Measurements from ENCODE around the gene TMSB15C. TPM values are rescaled to one million over a fixed set of nuclear protein-coding genes. Genes with fewer than 3 reads are reported as not detected.
A peak's percentile ranks its signal among the peaks of the same experiment; 100 is the strongest.
"Not testable (repeated sequence)": the region's sequence is repeated elsewhere in the genome, so short reads cannot be mapped to it uniquely, and the experiment has no call there.

The TMSB15C gene
- total RNA-seq, 2 donors from 2014 or later: 1.2 to 6.4 TPM

GRCh38 chrX:104112326-104112951 lies 36.4 kb upstream of the TMSB15C start, which contains the start of gene ZCCHC18:
Gene ZCCHC18, plus strand, starts transcription at chrX:104112523. Its CDS starts 1,589 bp downstream, at chrX:104114112.
- peak within 1 kb of the TSS; percentile 19 to 49 for H3K27ac ChIP-seq
- H3K9me3 ChIP-seq: no peaks in the 10 kb centered on the region
- DNase-seq (ENCODE audit: low spot score): peak; percentile 3
- WGBS: 0% methylated on average over 36 of the region's 67 CpGs
- no peaks in the 10 kb centered on the region for H3K4me1 ChIP-seq (replicated peaks)
- intact Hi-C loops (cut with DNase I): no loop called here
- TF ChIP-seq POLR2AphosphoS5 (IDR thresholded peaks at IDR 0.05) (no peak), POLR2A (IDR thresholded peaks at IDR 0.05) (no peak), CTCF (IDR thresholded peaks at IDR 0.05) (no peak)
- H3K27me3 ChIP-seq (replicated peaks; ENCODE audit: insufficient read depth): no peaks in the 10 kb centered on the region
- H3K36me3 ChIP-seq: no peaks in the 10 kb centered on the region
- H3K4me3 ChIP-seq: peak within 1 kb of the TSS; percentile 38 to 39

DNA sequence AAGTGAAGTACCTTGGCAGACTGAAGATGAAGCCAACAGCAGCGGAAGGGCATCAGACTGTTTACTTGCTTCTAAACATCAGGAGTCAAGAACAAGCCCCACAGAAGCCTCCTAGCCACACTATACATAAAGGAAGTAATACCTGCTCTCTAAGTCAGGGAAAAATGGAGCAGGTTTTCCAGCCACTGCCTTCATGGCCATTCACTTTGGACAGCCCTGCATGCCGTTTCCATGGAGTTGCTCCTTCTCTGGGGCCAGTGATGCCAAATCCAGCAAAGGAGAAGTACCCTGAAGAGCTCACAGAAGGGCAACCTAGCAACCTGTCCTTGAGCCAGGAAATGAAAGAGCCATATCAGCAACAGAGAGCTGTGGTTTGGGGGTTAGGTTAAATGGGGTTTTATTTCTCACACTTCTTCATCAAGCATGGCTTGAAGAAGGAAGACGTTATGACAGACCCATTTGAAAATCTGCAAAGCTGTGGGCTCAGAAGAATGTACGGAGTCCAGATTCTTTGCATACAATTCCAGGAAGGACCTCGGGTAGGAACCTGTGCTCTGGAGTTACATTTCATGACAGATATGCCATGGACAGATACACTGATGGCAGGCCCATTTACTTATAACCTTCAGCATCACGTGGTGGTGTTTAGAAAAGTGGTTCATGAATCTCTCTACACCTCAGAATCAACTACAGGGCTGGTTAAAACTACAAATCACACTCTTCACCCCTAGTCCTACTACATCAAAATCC lies 34.6 kb upstream of the TMSB15C start:
- H3K4me1 ChIP-seq (replicated peaks); H3K27ac ChIP-seq; intact Hi-C loops (cut with DNase I); H3K36me3 ChIP-seq; H3K27me3 ChIP-seq (replicated peaks; ENCODE audit: insufficient read depth); H3K9me3 ChIP-seq; DNase-seq (ENCODE audit: low spot score); H3K4me3 ChIP-seq: not testable (repeated sequence)
- WGBS: 84% methylated on average over 5 of the region's 6 CpGs

DNA sequence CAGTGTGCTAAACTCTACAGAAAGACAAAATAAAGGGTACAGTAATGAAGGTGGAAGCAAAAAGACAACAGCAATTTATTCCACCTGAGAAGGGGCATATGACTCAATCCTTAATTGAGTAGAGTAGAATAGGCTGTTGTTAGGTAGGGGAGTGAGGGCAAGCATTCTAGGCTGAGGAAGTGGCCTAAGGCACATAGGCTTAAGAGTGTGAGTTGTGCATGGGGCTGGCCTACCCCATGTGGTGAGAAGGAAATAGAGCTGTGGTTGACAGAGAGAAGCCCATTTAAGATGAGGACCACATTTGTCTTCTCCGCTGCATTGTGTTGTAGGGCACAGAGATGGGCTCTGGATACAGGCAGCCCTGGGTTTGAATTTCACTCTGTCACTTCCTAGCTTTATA lies 32.9 kb upstream of the TMSB15C start:
- DNase-seq (ENCODE audit: low spot score): no peak
- no peak overlapping the region for H3K4me3 ChIP-seq

GRCh38 chrX:104105330-104106262 lies 29.6 kb upstream of the TMSB15C start:
- intact Hi-C loops (cut with DNase I): no loop called here
- WGBS: 72% methylated on average over 11 of the region's 11 CpGs

More for the DNA sequence above, 32.9 kb upstream of the TMSB15C start:
- intact Hi-C loops (cut with DNase I): no loop called here
- Histone ChIP-seq H3K4me1 (replicated peaks) (no peaks in the 10 kb centered on the region), H3K9me3 (no peaks in the 10 kb centered on the region), H3K27ac (no peak overlapping the region), H3K27me3 (replicated peaks; ENCODE audit: insufficient read depth) (no peaks in the 10 kb centered on the region), H3K36me3 (no peaks in the 10 kb centered on the region)
- WGBS: 100% methylated on average over 1 of the region's 1 CpG
- TF ChIP-seq CTCF (IDR thresholded peaks at IDR 0.05): no peak
- TF ChIP-seq POLR2A (IDR thresholded peaks at IDR 0.05): no peak
- TF ChIP-seq POLR2AphosphoS5 (IDR thresholded peaks at IDR 0.05): no peak

More at GRCh38 chrX:104105330-104106262, 29.6 kb upstream of the TMSB15C start:
- Histone ChIP-seq H3K4me1 (replicated peaks) (no peaks in the 10 kb centered on the region), H3K36me3 (no peaks in the 10 kb centered on the region), H3K27me3 (replicated peaks; ENCODE audit: insufficient read depth) (no peaks in the 10 kb centered on the region), H3K4me3 (no peak overlapping the region), H3K9me3 (no peaks in the 10 kb centered on the region), H3K27ac (no peak overlapping the region)
- no peak for DNase-seq (ENCODE audit: low spot score)
- TF ChIP-seq CTCF (IDR thresholded peaks at IDR 0.05): no peak
- TF ChIP-seq POLR2A (IDR thresholded peaks at IDR 0.05): no peak
- no peak for TF ChIP-seq POLR2AphosphoS5 (IDR thresholded peaks at IDR 0.05)

Measured in prostate gland (tissue), 2 donors.